Muscle of arm (tissue), 12 donors: ENCODE measurements around the gene TTR. TPM values are rescaled to one million over a fixed set of nuclear protein-coding genes. Genes with fewer than 3 reads are reported as not detected.

Experiments used
- DNase-seq: peaks from one replicate; pipeline ENCODE4 v3.0.0-alpha.2; 2013
- polyA plus RNA-seq, 12 donors: library from polyadenylated mRNA; unstranded; fragments of 120-200 nt; gene quantifications; one replicate each; pipeline ENCODE4 v1.2.1, GENCODE V29; 2013; ENCODE audit not compliant: insufficient read length in 12 of 12

Gene TTR
- polyA plus RNA-seq, 12 donors: 0.22 to 305 (median 0.60) TPM; not detected in 3

GRCh38 chr18:31577195-31577594, 14.5 kb upstream of the TTR start:
- DNase-seq: no peak

GRCh38 chr18:31578126-31578525, 13.6 kb upstream of the TTR start:
- no peak for DNase-seq

GRCh38 chr18:31579375-31579774, 12.3 kb upstream of the TTR start:
- DNase-seq: no peak

- peak; percentile 55 for DNase-seq
Observed at GRCh38 chr18:31581498-31582197, 10.0 kb upstream of the TTR start.

GRCh38 chr18:31583185-31583854, 8.4 kb upstream of the TTR start:
- no peak for DNase-seq

GRCh38 chr18:31585991-31586390, 5.7 kb upstream of the TTR start:
- no peak for DNase-seq

- DNase-seq: no peak
Observed at GRCh38 chr18:31586616-31587015, 5.1 kb upstream of the TTR start.

GRCh38 chr18:31587529-31587928, 4.1 kb upstream of the TTR start:
- no peak for DNase-seq

GRCh38 chr18:31590570-31590969, 1.1 kb upstream of the TTR start:
- no peak for DNase-seq

GRCh38 chr18:31591113-31591512, 564 bp upstream of the TTR start:
- no peak for DNase-seq

GRCh38 chr18:31592506-31593157, 955 bp downstream of the TTR start:
- no peak for DNase-seq

GRCh38 chr18:31595121-31595771, 3.6 kb downstream of the TTR start:
- DNase-seq: no peak

- no peak for DNase-seq
Observed at GRCh38 chr18:31596081-31596872, 4.6 kb downstream of the TTR start.

GRCh38 chr18:31598021-31598805, 6.5 kb downstream of the TTR start:
- DNase-seq: no peak

GRCh38 chr18:31603315-31603714, 11.6 kb downstream of the TTR start:
- DNase-seq: no peak

GRCh38 chr18:31606265-31606664, 14.6 kb downstream of the TTR start:
- DNase-seq: no peak

- no peak for DNase-seq
Observed at GRCh38 chr18:31607384-31607783, 15.7 kb downstream of the TTR start.

GRCh38 chr18:31609886-31610285, 18.2 kb downstream of the TTR start:
- no peak for DNase-seq

- no peak for DNase-seq
Observed at GRCh38 chr18:31610286-31611205, 18.9 kb downstream of the TTR start.

GRCh38 chr18:31611511-31611910, 19.8 kb downstream of the TTR start:
- DNase-seq: no peak
